Activated CD8-positive, alpha-beta memory T cell treated with anti-CD3 and anti-CD28 coated beads for 4 hours (primary cell): Measurements from ENCODE around the gene DDX42.
A peak's percentile ranks its signal among the peaks of the same experiment; 100 is the strongest.

ENCODE experiments used
- DNase-seq, 2 donors: peaks; one replicate each; pipeline ENCODE4 v3.0.0-alpha.2; 2020; ENCODE audit warnings: low read depth in 2 of 2

DDX42 gene

GRCh38 chr17:63823659-63824331 lies 49.8 kb downstream of the DDX42 start:
- DNase-seq, result no peak

- DNase-seq, result no peak
These were observed 50.4 kb downstream of the DDX42 start for GRCh38 chr17:63824362-63824761.

GRCh38 chr17:63826468-63827001 lies 52.6 kb downstream of the DDX42 start:
- DNase-seq, result no peak

DNA sequence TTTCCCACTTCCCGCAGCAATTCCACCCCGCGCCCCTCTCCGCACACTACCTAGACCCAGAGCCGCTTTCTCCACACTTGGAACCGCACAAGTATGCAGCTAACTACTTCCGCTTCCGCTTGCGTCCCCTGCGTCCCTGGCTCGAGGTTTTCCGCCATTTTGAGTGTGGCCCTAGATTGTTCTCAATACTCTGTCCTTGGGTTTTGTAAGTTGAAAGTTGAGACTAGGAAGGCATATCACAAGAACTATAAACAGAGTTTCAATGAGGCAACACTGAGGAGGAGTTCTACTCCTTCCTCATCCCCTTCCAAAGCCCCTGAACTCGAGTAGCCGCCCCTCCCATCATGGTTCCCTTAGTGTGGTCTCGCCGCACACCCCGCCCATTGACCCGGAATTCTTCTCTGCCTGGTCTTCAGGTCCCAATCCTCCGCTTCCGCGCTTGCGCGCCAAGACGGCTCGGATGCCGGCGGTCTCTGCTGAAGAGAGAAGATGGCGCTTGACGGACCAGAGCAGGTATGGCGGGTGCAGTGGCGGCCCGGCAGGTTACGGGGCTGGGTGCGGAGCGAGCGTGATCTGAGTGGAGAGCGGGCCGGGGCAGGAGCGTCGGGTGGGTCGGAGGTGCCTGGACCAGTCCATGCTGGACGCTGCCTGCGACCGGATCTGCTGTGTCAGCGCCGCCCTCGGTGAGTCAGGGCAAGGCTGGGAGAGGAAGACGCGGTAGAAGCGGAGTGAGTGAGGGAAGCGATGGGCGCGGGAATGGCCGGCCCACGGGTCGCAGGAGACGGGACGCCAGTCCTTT lies 53.2 kb downstream of the DDX42 start, which contains the start of the genes FTSJ3 and PSMC5:
Gene FTSJ3 (minus strand): TSS at position 662 of the 799 bp plus-strand sequence. CDS start 761 bp downstream, outside the sequence.
Gene PSMC5 (plus strand): TSS at position 430 of the 799 bp plus-strand sequence. CDS start 60 bp downstream, at position 490.
- DNase-seq, result peak; percentile 92 to 94

DNA sequence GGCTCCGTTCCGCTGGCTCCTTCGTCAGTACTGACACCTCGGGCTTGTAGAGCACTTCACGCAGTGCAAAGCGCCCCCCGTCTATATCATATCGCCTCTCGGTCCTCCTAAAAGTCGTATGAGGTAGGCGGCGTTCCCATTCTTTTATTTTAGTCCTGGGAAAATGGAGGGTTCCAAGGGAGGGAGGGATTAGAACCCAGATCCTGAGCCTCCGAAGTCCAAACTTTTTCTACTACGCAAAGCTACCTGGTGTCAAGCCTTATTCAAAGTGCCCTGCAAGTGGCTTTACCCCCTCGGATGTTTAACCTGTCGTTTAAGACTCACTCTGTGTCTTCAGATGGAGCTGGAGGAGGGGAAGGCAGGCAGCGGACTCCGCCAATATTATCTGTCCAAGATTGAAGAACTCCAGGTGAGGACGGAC lies 53.8 kb downstream of the DDX42 start:
- DNase-seq, result no peak

GRCh38 chr17:63828936-63829335 lies 55.0 kb downstream of the DDX42 start:
- no peak for DNase-seq

- DNase-seq, result no peak
These were observed 56.3 kb downstream of the DDX42 start for GRCh38 chr17:63830278-63830677.

DNA sequence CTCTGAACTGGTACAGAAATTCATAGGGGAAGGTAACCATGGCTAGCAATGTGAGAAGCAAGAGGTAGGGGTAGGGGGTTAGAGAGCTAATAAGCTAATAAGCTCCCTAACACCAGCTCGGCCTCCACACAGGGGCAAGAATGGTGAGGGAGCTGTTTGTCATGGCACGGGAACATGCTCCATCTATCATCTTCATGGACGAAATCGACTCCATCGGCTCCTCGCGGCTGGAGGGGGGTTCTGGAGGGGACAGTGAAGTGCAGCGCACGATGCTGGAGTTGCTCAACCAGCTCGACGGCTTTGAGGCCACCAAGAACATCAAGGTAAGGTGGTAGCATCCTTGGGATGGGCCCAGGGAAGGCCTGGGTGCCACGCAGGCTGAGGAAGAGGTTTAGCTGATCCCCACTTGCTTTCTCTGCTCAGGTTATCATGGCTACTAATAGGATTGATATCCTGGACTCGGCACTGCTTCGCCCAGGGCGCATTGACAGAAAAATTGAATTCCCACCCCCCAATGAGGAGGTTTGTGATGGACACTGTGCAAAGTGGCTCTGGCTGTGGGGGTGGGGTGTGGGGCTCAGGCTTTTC lies 57.0 kb downstream of the DDX42 start:
- no peak for DNase-seq

GRCh38 chr17:63831505-63831904 lies 57.5 kb downstream of the DDX42 start:
- no peak for DNase-seq

- no peak for DNase-seq
These were observed 58.0 kb downstream of the DDX42 start for GRCh38 chr17:63832014-63832413.

DNA sequence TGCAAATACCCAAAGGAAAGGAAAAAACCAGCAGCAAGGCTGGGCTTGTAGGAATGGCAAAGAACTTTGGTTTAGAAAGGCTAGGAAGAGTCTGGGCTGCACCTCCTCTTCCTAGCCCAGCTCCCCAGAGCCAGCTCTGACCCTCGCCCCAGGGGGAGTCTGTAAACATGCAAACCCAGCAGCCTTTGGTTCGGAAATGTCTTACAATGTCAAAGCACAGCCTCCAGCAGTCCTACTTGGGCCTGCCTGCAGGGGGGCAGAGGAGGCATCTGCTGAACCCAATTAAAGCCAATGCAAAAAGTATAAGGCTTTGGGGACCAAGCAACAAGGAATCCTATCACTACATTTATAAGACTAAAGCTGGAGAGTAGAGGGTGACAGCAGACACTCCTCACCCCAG lies 58.5 kb downstream of the DDX42 start:
- no peak for DNase-seq

DNA sequence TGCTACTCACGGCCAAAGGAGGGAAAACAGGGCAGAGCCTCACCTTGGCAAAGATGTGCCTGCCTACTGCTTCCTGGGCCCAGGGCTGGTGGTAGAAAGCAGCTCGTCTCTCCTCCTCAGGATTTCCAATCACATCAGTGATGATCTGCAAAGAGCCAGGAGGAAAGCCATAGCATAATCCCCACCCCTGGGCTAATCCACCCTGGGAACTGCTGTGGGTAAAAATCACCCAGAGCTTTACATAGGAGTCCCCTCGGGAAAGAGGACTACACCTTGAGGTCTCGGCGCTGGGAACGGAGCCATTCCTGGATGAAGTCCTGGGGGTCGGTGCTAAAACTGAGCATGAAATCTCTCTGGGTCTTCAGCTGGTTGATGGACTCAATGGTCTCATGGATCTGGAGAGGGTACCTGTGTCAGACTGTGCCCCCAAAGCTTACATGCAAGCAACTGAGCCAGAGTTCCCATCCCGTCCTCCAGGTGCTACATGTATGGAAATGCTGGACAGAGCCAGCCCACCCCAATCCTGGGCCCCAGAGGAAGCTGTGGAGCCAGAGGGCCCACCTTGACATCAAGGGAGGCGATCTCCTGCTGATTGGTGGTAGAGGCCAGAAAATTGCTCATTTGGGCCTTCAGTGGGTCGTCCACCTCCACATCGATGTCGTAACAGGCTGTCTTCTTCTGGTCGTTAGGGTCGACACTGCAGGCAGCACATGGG lies 59.2 kb downstream of the DDX42 start:
- DNase-seq, result no peak

DNA sequence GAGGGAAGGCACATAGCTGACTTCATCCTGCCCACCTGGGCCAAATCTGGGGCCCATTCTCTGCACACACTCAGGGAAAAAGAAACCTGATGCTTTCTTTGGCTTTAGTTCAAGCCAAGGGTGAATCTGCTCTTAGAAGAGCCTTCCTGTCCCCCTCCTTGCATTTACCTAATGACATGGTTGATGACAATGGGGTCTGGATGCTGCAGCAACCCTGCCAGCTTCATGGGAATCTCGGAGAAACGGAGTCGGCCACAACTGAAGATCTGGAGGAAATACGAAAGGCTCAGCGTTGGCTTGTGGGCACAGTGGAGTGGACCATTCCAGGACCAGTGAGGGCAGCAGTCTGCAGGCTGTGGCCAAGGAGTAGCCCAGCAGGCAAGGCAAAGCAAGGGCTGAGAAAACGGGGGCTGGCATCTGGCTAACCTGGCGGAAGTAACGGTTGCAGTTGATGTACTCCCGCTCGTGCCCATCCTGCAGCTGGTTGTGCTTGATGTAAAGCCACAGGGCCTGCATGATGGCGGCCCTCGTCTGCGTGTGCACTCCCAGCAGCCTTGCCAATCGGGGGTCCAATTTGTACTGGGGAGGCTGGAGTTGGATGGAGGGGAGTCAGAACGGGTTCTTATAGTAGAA lies 59.9 kb downstream of the DDX42 start:
- no peak for DNase-seq

GRCh38 chr17:63834431-63835166 lies 60.6 kb downstream of the DDX42 start:
- DNase-seq, result no peak

- DNase-seq, result no peak
These were observed 61.3 kb downstream of the DDX42 start for GRCh38 chr17:63835167-63835720.

DNA sequence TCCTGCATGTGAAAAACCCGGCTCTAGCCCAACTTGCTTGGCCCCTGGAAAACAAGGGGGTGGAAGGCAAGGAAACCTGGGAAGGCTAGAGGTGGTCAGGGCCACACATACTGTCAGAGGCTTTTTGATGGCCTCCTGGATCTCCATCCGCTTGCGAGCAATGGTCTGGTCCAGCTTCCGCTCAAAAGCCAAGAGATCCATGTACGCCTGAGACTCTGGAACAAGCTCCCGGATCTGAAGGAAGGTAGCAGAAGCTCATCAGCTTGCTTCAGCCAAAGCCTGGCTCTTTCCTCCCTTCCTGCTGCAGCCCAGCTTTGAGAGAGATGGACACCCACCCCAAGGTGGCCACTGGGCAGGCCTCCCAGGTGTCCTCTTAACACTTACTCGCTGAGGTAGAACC lies 62.8 kb downstream of the DDX42 start:
- DNase-seq, result no peak

- DNase-seq, result no peak
These were observed 63.5 kb downstream of the DDX42 start for GRCh38 chr17:63837480-63837879.

GRCh38 chr17:63837962-63838600 lies 64.1 kb downstream of the DDX42 start:
- DNase-seq, result no peak

DNA sequence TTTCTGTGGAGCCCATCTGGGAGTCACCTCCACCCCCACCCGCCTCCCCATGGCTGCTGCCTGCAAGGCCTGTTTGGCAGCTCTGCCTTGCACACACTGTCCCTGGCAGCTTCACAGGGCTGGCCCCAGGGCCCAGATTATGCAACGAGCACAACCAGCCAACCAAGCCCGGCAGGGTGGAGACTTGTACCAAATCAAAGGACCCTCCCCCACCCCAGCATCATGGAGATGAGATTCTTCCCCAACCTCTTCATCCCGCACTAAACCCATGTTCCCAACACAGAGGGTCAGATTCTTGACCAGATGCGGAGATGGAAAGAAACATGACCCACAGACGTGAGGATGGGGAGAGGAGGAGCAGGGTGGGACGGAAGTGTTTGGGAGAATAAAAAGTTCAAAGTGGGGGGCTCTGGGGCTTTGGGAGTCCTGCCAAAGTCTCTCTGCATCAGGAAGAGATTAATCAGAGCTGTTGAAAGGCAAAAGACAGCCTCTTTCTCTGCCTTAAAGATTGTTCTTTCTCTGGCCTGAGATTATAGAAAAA lies 64.7 kb downstream of the DDX42 start:
- DNase-seq, result no peak
